Astrocyte of the hippocampus (primary cell): ENCODE results near the gene HOXD4.

Experiments used
- DNase-seq: peaks from one replicate; pipeline ENCODE4 v3.0.0; 2011; ENCODE audit warnings: low read depth, low spot score

HOXD4 gene

GRCh38 chr2:176139661-176140512 lies 11.5 kb upstream of the HOXD4 start:
- DNase-seq, result no peak

DNA sequence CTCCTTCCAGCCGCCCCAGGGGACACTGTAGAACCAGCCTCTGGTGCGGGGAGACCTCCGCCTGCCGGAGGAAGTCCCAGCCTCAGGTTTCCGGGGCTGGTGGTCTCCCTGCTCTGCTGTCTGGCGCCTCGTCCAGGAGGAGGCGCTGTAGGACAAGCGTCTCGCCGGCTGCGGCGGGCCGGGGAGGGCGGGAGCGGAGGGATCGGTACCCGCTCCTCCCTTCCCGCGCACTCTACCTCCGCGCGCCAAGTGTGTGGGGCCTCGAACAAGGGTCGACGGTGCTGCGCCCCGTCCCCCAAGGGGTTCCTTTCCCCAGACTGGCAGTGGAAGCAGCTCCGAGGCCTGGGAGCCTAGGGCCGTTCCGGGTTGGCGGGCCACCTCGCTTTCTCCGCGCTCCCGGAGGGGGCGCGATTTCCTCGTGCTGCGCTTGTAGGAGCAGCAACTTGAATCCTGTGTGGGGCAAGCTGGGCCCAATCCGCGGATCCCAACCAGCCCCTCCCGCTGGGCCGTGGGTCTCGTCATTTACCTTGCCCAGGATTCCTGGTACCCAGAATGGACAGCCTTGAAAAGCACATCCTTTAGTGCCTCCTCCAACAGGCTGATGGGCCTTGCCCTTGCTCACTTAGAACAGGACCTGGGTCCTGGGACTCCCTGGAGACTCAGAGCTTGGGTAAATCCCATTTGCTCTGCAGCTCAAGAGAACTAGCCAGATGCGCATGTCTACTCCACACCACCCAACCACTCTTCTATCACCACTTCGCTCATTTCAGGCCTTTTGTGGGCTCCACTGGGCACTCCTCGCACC lies 10.6 kb upstream of the HOXD4 start:
- DNase-seq, result peak; percentile 73

GRCh38 chr2:176142281-176142680 lies 9.1 kb upstream of the HOXD4 start:
- DNase-seq, result no peak

DNA sequence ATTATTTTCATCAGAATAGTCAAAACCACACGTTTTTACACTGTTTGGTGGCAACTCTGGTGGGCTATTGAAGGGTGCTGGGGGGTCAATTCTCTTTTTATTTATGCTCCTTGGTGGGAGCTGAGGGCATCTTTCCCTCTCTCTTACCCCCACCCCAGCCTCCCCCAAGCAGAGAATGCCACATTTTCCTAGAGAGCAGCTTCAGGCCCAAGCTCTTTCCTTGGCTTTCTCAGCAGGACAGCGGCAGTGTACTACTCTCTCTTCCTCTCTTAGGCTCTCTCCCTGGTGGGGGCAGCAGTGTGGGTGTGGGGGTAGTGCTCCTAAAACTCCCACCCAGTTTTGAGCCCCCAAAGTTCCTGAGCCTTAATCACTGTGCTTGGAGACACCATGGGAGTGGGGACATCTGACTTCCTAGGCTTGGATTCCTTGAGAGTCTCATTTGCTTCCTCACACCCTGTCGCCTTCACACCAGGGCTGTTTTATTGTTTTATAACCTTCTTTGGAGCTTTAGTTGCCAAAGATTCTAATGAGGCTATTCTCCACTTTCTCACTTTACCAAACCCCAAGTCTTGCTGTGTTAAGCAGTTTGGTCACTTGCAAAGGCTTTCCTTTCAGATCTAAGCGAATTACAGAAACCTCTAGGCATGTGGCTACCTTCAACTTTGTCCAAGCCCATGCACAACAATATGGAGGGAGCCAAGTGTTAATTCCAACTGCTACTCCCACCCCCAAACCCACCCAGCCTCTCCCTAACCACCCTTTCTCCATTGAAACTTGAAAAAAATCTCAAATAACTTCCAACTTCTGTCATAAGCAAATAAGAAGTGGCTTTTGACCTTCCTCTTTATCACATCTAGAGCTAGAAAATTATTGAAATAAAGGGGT lies 6.0 kb upstream of the HOXD4 start:
- DNase-seq, result no peak

- DNase-seq, result no peak
These were observed 5.2 kb upstream of the HOXD4 start for GRCh38 chr2:176146101-176146500.

GRCh38 chr2:176146645-176147044 lies 4.7 kb upstream of the HOXD4 start:
- DNase-seq, result no peak

- DNase-seq, result no peak
These were observed 4.0 kb upstream of the HOXD4 start for GRCh38 chr2:176147210-176147799.

- DNase-seq, result no peak
These were observed 3.4 kb upstream of the HOXD4 start for GRCh38 chr2:176147800-176148496.

GRCh38 chr2:176148751-176149421 lies 2.5 kb upstream of the HOXD4 start:
- DNase-seq, result no peak

- no peak for DNase-seq
These were observed 1.8 kb upstream of the HOXD4 start for GRCh38 chr2:176149481-176149938.

DNA sequence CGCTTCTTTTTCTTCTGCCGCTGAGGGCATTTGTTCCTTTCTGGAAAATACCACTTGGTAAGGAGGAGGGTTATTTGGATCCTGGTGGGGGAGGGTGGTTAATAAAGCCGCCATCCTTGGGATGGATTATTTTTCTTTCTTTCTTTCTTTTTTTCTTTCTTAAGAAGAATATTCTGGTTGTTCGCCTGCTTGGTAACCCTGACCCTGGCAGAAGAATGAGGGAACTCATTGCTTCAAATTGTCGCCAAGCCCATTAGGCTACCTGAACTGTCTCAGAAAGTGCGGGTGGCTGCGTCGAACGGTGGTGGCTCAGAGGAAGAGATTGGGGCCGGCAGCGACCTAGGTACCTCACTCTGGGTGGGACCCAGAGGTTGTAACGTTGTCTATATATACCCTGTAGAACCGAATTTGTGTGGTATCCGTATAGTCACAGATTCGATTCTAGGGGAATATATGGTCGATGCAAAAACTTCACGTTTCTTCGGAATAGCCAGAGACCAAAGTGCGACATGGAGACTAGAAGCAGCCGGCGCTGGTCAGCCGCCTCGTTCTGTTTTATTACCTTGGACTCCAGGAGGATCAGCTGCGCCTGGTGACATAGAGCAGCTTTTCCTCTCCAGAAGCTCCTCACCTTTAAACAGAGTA lies 1.3 kb upstream of the HOXD4 start:
- no peak for DNase-seq

DNA sequence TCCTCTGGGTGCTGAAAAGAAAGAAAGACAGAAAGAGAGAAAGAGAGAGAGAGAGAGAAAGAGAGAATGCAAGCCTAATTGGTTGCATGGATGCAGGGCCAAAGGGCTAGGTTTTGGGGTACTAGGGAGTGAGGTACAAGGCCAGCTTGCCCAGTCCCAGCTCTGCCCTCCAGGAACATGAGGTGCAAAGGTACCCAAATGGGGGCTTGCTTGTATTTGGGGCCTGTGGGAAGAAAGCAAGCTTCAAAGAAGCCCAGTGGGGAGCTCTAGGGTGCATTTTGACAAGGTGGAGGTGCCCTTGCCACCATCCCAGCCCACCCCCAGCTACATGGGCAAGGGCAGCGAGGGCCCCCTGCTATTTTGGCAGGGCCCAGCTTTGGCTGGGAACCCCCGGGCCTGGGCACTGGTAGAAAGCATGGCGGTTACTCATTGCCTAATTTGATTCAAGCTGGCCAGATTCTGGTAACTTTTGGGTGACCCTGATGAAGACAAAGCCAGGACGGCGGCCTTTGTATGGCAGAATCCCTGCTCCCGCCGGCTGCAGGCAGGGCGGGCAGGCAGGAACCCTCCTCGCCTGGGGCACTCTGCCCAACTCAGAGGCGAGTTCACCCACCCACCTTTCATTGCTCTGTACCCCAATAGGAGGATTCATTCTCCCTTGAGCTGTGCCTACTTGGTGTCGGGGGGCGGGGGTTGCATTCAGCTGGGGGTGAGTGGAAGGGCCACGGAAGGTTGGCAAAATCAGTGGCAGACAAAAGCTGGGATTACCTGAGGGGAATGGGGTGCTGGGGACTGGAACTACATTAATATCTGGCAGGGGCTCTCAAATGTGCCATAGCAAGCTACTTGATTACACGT lies 537 bp upstream of the HOXD4 start:
- no peak for DNase-seq

DNA sequence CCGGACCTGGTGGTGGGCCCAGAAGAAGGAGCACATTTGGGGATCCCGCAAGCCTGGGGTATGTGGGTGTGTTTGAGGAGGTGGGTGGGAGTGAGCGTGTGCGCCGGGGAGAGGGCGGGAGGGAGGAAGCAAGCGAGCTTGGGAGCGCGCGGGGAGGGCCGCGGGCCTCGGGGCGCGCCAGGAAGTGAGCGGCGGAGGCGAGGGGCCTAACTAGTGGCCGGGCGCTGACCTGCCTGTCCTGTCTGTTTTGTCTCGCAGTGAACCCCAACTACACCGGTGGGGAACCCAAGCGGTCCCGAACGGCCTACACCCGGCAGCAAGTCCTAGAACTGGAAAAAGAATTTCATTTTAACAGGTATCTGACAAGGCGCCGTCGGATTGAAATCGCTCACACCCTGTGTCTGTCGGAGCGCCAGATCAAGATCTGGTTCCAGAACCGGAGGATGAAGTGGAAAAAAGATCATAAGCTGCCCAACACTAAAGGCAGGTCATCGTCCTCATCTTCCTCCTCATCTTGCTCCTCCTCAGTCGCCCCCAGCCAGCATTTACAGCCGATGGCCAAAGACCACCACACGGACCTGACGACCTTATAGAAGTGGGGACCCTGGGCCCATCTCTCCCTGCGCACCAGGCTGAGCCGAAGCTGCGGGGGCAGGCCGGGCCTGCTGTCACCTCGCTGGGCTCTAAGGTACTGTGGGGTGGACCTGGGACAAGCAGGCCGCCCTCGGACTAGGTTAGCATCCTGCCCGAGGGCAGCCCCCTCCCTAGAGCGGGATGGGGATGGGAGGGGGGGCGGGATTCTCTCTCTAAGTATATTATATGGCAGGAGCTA lies 1.2 kb downstream of the HOXD4 start:
- DNase-seq, result no peak

DNA sequence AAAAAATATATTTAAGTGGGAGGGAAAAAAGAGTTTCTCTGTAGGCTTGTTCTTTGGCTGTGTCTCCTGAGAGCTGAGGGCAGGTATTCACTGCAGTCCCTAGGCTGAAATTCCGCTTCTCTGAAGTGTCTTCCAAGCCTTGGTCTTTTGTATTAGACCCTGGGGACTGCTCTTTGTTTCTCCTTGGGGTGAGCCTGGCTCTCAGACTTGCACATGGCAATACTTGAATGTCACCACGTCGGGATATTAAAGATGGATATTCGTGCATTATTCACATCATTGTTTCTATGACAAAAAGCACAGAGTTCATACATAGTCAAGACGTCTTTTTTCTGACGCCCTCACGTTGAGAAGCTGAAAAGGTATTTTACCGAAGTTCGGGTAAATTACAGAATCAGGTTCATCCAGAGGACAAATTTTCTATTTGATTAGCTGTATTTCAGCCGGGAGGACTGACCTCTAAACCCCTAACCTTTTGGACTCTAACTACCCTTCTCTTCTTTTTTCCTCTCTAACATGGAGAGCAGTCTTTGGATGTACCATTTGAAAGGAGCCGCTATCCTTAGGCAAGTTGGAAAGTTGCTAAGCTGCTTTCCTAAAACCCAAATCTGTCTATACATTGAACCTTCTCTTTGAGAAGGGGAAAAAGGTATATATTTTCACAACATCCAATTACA lies 3.4 kb downstream of the HOXD4 start:
- no peak for DNase-seq

DNA sequence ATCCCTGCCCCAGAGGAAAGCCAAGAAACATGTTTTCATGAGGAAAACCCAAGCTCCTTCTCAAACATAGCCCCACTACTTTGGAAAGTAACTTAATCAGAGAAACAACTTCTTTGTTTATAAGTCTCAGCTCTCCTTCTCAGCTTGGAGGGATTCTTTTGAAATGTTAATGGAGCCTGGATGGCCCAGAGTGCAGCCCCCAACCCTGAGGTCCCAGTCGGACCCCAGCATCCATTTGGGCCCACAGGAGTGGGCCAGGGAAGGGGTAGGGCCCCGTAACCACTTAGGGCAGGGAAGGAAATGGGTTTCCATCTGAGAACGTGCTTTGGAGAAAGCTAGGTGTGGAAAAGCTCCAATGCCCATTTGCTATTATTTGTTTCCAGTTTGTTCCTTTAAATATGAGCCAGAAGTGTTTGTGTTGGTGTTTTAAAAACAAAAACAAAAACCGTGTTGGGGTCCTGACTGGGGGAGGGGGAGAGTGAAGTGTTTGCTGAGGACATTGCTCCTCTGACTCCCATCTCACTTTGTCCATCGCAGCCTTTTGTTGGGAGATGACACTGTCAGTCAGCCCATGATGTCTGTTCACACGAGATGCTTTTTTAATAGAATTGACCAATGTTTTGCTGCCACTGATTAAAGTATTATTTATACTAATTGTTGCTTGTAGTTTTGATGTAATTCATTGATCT lies 4.2 kb downstream of the HOXD4 start:
- no peak for DNase-seq

- DNase-seq, result no peak
These were observed 5.0 kb downstream of the HOXD4 start for GRCh38 chr2:176156301-176156806.
